ENCODE measurements around the gene RNF175.

The RNF175 gene

GRCh38 chr4:153788051-153788412 lies 28.2 kb upstream of the RNF175 start:
- Histone ChIP-seq H3K9me3 (replicated peaks; ENCODE audit: insufficient read depth, low read length) (no peaks in the 10 kb centered on the region), H3K4me1 (ENCODE audit: low read length) (no peaks in the 10 kb centered on the region), H3F3A (ENCODE audit: insufficient read depth, low read length) (no peaks in the 10 kb centered on the region), H2AFZ (ENCODE audit: low read length) (no peak overlapping the region), H4K20me1 (ENCODE audit: insufficient read depth, low read length) (no peaks in the 10 kb centered on the region), H3K4me2 (ENCODE audit: low read depth, low read length) (no peak overlapping the region), H3K9ac (ENCODE audit: low read length) (no peak overlapping the region), H3K27me3 (replicated peaks; ENCODE audit: insufficient read depth, low read length) (peaks cover 8% of the 10 kb centered on the region; the same call in 1 of the 2 replicates), H3K36me3 (replicated peaks; ENCODE audit: insufficient read depth, low read length) (no peaks in the 10 kb centered on the region), H3K9me2 (replicated peaks; ENCODE audit: insufficient read depth, low read length) (no peaks in the 10 kb centered on the region), H3K27ac (ENCODE audit: low read length) (no peak overlapping the region), H3K4me3 (ENCODE audit: low read length) (no peak overlapping the region), H3K79me2 (ENCODE audit: low read length) (no peaks in the 10 kb centered on the region)
- TF ChIP-seq EZH2phosphoT487 (IDR thresholded peaks at IDR 0.05; ENCODE audit: low read length): no peak
- no peak for TF ChIP-seq CTCF (IDR thresholded peaks at IDR 0.05; ENCODE audit: low read length)
- no peak for TF ChIP-seq EZH2 (optimal IDR thresholded peaks at IDR 0.05; ENCODE audit: low read depth, low read length)
- DNase-seq: no peak

GRCh38 chr4:153787575-153787974 lies 27.8 kb upstream of the RNF175 start:
- TF ChIP-seq EZH2phosphoT487 (IDR thresholded peaks at IDR 0.05; ENCODE audit: low read length) (no peak), EZH2 (optimal IDR thresholded peaks at IDR 0.05; ENCODE audit: low read depth, low read length) (no peak), CTCF (IDR thresholded peaks at IDR 0.05; ENCODE audit: low read length) (no peak)
- Histone ChIP-seq H3K79me2 (ENCODE audit: low read length) (no peaks in the 10 kb centered on the region), H4K20me1 (ENCODE audit: insufficient read depth, low read length) (no peaks in the 10 kb centered on the region), H3K4me2 (ENCODE audit: low read depth, low read length) (no peak overlapping the region), H3K27ac (ENCODE audit: low read length) (no peak overlapping the region), H3K4me1 (ENCODE audit: low read length) (no peaks in the 10 kb centered on the region), H3K9me2 (replicated peaks; ENCODE audit: insufficient read depth, low read length) (no peaks in the 10 kb centered on the region), H3F3A (ENCODE audit: insufficient read depth, low read length) (no peaks in the 10 kb centered on the region), H3K9me3 (replicated peaks; ENCODE audit: insufficient read depth, low read length) (no peaks in the 10 kb centered on the region), H2AFZ (ENCODE audit: low read length) (no peak overlapping the region), H3K27me3 (replicated peaks; ENCODE audit: insufficient read depth, low read length) (peaks cover 8% of the 10 kb centered on the region; the same call in 1 of the 2 replicates), H3K9ac (ENCODE audit: low read length) (no peak overlapping the region), H3K4me3 (ENCODE audit: low read length) (no peak overlapping the region), H3K36me3 (replicated peaks; ENCODE audit: insufficient read depth, low read length) (no peaks in the 10 kb centered on the region)
- no peak for DNase-seq

GRCh38 chr4:153787061-153787560 lies 27.3 kb upstream of the RNF175 start:
- no peaks in the 10 kb centered on the region for H3K9me3 ChIP-seq (replicated peaks; ENCODE audit: insufficient read depth, low read length)
- TF ChIP-seq CTCF (IDR thresholded peaks at IDR 0.05; ENCODE audit: low read length) (no peak), EZH2 (optimal IDR thresholded peaks at IDR 0.05; ENCODE audit: low read depth, low read length) (no peak), EZH2phosphoT487 (IDR thresholded peaks at IDR 0.05; ENCODE audit: low read length) (no peak)
- DNase-seq: no peak
- H2AFZ ChIP-seq (ENCODE audit: low read length): no peak overlapping the region
- H3K4me2 ChIP-seq (ENCODE audit: low read depth, low read length): no peak overlapping the region
- H3K27me3 ChIP-seq (replicated peaks; ENCODE audit: insufficient read depth, low read length): peaks cover 8% of the 10 kb centered on the region; the same call in 1 of the 2 replicates
- H3F3A ChIP-seq (ENCODE audit: insufficient read depth, low read length): no peaks in the 10 kb centered on the region
- H3K79me2 ChIP-seq (ENCODE audit: low read length): no peaks in the 10 kb centered on the region
- no peaks in the 10 kb centered on the region for H3K4me1 ChIP-seq (ENCODE audit: low read length)
- H3K4me3 ChIP-seq (ENCODE audit: low read length): no peak overlapping the region
- no peaks in the 10 kb centered on the region for H3K36me3 ChIP-seq (replicated peaks; ENCODE audit: insufficient read depth, low read length)
- no peaks in the 10 kb centered on the region for H3K9me2 ChIP-seq (replicated peaks; ENCODE audit: insufficient read depth, low read length)
- no peak overlapping the region for H3K9ac ChIP-seq (ENCODE audit: low read length)
- H3K27ac ChIP-seq (ENCODE audit: low read length): no peak overlapping the region
- no peaks in the 10 kb centered on the region for H4K20me1 ChIP-seq (ENCODE audit: insufficient read depth, low read length)
